ENCODE results near the gene NRN1L. TPM values are rescaled to one million over a fixed set of nuclear protein-coding genes. Genes with fewer than 3 reads are reported as not detected.

Gene NRN1L
- total RNA-seq, 1 experiment from 2014 or later, result 1.4 TPM

GRCh38 chr16:67902831-67903230, 18.1 kb downstream of the NRN1L start:
- Histone ChIP-seq H4K20me1 (ENCODE audit: insufficient read depth) (no peaks in the 10 kb centered on the region), H3K4me1 (ENCODE audit: control insufficient read depth in 1 of 2, insufficient read depth in 2 of 2, low read length in 2 of 2) (no peaks in the 10 kb centered on the region), H3K27me3 (ENCODE audit: insufficient read depth, low read length) (no peaks in the 10 kb centered on the region), H3K9ac (ENCODE audit: low read length) (no peak overlapping the region), H3K4me2 (ENCODE audit: low read length) (no peak overlapping the region), H2AFZ (ENCODE audit: low read depth, low read length, poor library complexity, severe bottlenecking) (no peak overlapping the region), H3K27ac (ENCODE audit: low read depth, low read length) (no peak overlapping the region), H3K4me3 (replicated peaks in 1 of 2; ENCODE audit: low read depth in 1 of 2, low read length in 2 of 2) (no peak overlapping the region), H3K79me2 (ENCODE audit: insufficient read depth, low read length) (peaks cover 5% of the 10 kb centered on the region), H3K36me3 (ENCODE audit: control insufficient read depth in 1 of 2, insufficient read depth in 2 of 2, low read length in 2 of 2) (no peaks in the 10 kb centered on the region; a peak in 1 of 4 replicates), H3K9me3 (ENCODE audit: control insufficient read depth in 1 of 2, insufficient read depth in 1 of 2, low read depth in 1 of 2, low read length in 2 of 2) (no peaks in the 10 kb centered on the region), H3K9me2 (ENCODE audit: insufficient read depth) (no peaks in the 10 kb centered on the region)
- no peak for ATAC-seq
- BruUV-seq (replicated peaks), result no TSS peak
- no peak for DNase-seq (ENCODE audit: low read depth, low spot score)
- intact Hi-C loops (cut with micrococcal nuclease), result no loop called here
- POLR2A ChIA-PET, result no interaction called here
- CTCF ChIA-PET, result no interaction called here
- RAD21 ChIA-PET (ENCODE audit: low non-redundant PET in 1 of 2, low total read pairs in 2 of 2, uncharacterized antibody in 2 of 2, unreplicated experiment in 2 of 2), result no interaction called here
- TF ChIP-seq EZH2phosphoT487 (IDR thresholded peaks at IDR 0.05; ENCODE audit: borderline replicate concordance) (no peak), REST (IDR thresholded peaks at IDR 0.05; ENCODE audit: low read depth) (no peak), SIN3A (IDR thresholded peaks at IDR 0.05; ENCODE audit: low read depth) (no peak), EGR1 (IDR thresholded peaks at IDR 0.05; ENCODE audit: low read depth) (no peak), SP1 (IDR thresholded peaks at IDR 0.05; ENCODE audit: low read depth) (no peak)

GRCh38 chr16:67907397-67908180, 22.9 kb downstream of the NRN1L start:
- Histone ChIP-seq H3K27me3 (ENCODE audit: insufficient read depth, low read length) (no peaks in the 10 kb centered on the region), H3K4me3 (replicated peaks in 1 of 2; ENCODE audit: low read depth in 1 of 2, low read length in 2 of 2) (no peak overlapping the region), H4K20me1 (ENCODE audit: insufficient read depth) (no peaks in the 10 kb centered on the region), H3K9ac (ENCODE audit: low read length) (no peak overlapping the region), H2AFZ (ENCODE audit: low read depth, low read length, poor library complexity, severe bottlenecking) (no peak overlapping the region), H3K79me2 (ENCODE audit: insufficient read depth, low read length) (no peaks in the 10 kb centered on the region; the same call in 1 of the 2 replicates), H3K9me3 (ENCODE audit: control insufficient read depth in 1 of 2, insufficient read depth in 1 of 2, low read depth in 1 of 2, low read length in 2 of 2) (no peaks in the 10 kb centered on the region), H3K4me1 (ENCODE audit: control insufficient read depth in 1 of 2, insufficient read depth in 2 of 2, low read length in 2 of 2) (no peaks in the 10 kb centered on the region), H3K4me2 (ENCODE audit: low read length) (no peak overlapping the region), H3K36me3 (ENCODE audit: control insufficient read depth in 1 of 2, insufficient read depth in 2 of 2, low read length in 2 of 2) (no peaks in the 10 kb centered on the region; a peak in 2 of 4 replicates), H3K27ac (ENCODE audit: low read depth, low read length) (no peak overlapping the region), H3K9me2 (ENCODE audit: insufficient read depth) (no peaks in the 10 kb centered on the region)
- ChIA-PET RAD21 (ENCODE audit: low non-redundant PET in 1 of 2, low total read pairs in 2 of 2, uncharacterized antibody in 2 of 2, unreplicated experiment in 2 of 2) (no interaction called here), POLR2A (no interaction called here), CTCF (no interaction called here)
- intact Hi-C loops (cut with micrococcal nuclease), result no loop called here
- DNase-seq (ENCODE audit: low read depth, low spot score) (no peak), ATAC-seq (peak; percentile 28; the same call in 1 of the 2 replicates)
- no TSS peak for BruUV-seq (replicated peaks)
- TF ChIP-seq EZH2 (IDR thresholded peaks at IDR 0.05) (no peak), ATF3 (IDR thresholded peaks at IDR 0.05) (no peak), SIN3A (IDR thresholded peaks at IDR 0.05; ENCODE audit: low read depth) (no peak), FOSL1 (IDR thresholded peaks at IDR 0.05; ENCODE audit: low read depth) (no peak), TCF7L2 (IDR thresholded peaks at IDR 0.05; ENCODE audit: borderline replicate concordance, extremely low read depth, insufficient read depth, insufficient read length) (no peak), REST (IDR thresholded peaks at IDR 0.05; ENCODE audit: low read depth) (no peak), YY1 (IDR thresholded peaks at IDR 0.05; ENCODE audit: extremely low read depth, insufficient replicate concordance, low read depth, low read length) (no peak), POLR2AphosphoS5 (IDR thresholded peaks at IDR 0.05; ENCODE audit: low read depth, low read length) (no peak), CBX3 (IDR thresholded peaks at IDR 0.05; ENCODE audit: low read depth) (no peak)

All from HCT116 (cell line).